HG02610 (cell line): ENCODE results near the gene DUSP22.
A peak's percentile ranks its signal among the peaks of the same experiment; 100 is the strongest.
"Not testable (repeated sequence)": the region's sequence is repeated elsewhere in the genome, so short reads cannot be mapped to it uniquely, and the experiment has no call there.

Source experiments
- ATAC-seq: cut with Tn5 transposase; IDR thresholded peaks from one replicate; pipeline ENCODE4 v1.9.1; 2021; ENCODE audit warnings: mild to moderate bottlenecking, moderate library complexity; ENCODE audit not compliant: unreplicated experiment

The DUSP22 gene

GRCh38 chr6:362231-362923 is 70.1 kb downstream of the DUSP22 start:
- ATAC-seq, result no peak

DNA sequence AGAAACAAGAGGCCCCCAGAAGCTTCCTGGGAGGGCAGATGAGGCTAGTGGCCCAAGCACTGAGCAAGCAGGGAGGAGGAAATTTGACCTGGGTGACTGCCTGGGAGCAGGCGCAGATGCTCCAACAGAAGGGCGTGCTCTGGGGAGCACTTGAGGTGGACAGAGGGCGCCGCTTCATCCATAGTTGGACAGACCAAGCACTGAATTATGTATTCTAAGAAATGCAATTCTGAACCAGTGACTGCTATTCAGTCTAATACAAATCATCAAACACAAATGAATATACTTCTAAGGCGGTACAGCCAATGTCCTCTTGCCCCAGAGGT is 70.6 kb downstream of the DUSP22 start:
- no peak for ATAC-seq

DNA sequence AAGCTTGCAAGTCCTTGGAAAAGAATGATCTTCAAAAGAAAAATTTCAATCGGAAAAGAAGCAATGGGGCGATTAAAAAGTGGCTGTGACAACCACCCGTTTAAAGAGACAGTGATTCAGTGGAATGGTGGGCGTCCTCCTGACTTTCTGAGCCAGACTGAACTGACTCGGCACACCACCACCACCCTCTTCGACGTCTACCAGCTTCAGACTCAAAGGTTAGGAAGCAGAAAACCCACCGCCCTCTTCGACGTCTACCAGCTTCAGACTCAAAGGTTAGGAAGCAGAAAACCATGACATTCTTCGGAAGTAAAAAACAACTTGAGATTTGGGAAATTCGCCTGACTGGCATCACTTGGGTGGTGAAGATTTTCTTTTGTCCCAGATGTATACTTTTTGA is 71.0 kb downstream of the DUSP22 start:
- ATAC-seq, result no peak

DNA sequence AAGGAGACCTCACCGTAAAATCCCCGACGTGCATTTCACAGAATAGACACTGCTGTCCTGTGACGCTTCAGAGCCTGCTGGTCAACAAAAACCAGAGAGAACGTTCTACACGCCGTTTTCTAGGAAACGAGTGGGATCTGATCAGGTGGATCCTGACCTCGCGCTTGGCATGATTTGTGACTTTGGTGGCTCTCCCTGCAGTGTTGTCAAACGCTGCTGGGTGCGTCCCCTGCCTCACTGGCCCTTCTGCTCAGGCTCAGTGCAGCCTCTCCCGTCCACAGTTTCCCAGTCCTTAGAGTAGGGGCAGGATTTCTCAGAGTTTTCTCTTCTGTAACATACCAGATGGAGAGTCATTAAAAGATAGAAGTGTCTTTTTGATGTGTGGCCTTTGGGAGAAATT is 71.6 kb downstream of the DUSP22 start:
- no peak for ATAC-seq

GRCh38 chr6:364609-365540 is 72.6 kb downstream of the DUSP22 start:
- peak; percentile 52 for ATAC-seq

DNA sequence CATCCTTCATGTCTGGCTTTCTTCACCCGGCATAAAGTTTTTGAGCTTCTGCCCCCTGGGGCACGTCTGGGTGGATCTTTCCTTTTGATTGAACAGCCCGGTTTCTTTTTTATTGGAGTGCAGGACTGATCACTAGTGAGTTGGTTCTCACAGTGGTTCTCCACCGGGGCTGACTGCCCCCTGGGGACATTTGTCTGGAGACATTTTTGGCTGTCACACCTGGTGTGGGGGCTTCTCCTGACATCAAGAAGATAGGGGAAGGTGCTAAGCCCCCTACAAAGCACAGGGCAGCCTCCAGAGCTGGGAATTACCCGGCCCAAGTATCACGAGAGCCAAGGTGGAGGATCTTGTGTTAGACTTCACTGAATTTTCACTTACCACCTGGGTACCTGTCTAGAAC is 73.5 kb downstream of the DUSP22 start:
- ATAC-seq, result no peak

DNA sequence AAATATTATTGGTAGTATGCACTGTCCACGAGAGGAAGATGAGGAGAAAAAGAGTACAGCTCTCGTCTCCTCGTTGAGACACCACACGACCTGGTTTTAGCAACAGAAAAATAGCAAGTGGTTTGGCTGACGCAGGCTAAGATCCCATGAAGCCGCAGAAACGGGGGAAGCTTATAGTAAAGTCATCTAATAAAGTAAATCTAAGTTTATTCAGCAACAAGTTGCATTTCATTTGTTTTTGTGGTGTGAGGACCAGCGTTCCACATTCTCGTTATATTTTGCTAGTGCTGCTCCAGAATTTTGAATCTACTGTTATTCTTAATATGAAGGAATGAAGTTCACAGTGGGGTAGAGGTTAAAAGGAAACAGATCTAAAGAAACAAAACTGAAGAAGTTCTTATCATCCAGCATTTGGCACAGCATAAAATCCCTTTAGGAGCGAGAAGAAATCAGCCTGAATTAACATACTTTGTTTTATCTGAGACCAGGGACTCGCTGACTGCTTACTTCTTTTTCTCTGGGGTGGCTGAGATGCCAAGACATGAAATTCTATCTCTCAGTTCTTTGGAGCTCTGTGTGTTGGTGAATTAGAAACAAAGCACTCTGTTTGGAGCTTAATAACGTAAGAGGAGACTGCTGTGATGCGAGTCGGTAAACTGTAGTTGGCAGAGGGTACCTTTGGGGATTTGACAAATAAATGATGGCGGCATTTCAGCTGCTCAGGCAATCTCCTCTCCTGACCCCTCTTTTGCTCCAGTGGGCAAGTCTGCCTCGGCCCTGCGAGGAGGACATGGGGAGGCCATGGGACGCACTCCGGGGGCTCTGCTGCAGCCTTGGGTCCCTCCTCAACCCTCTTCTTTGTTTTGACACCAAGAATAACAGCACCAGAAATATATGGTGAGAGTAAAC is 74.4 kb downstream of the DUSP22 start:
- ATAC-seq, result no peak

DNA sequence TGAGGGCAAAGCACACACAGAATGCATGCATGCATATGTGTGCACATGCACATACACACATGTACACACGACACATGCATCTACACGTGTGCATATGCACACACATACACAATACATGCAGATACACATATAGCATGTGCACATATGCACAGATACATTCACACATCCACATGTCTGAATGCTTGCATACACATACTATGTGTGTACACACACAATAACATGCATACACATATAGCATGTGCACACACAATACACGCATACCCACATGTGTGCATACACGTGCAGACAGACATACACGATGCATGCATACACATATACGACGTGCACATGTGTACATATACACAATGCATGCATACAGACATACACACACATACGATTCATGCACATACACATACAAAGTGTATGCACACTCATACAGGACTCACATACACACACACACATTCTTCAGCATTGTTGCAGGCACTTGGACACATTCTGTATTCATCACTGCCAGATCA is 75.1 kb downstream of the DUSP22 start:
- ATAC-seq, result no peak

- no peak for ATAC-seq
Observed at GRCh38 chr6:367891-368630, 75.8 kb downstream of the DUSP22 start.

DNA sequence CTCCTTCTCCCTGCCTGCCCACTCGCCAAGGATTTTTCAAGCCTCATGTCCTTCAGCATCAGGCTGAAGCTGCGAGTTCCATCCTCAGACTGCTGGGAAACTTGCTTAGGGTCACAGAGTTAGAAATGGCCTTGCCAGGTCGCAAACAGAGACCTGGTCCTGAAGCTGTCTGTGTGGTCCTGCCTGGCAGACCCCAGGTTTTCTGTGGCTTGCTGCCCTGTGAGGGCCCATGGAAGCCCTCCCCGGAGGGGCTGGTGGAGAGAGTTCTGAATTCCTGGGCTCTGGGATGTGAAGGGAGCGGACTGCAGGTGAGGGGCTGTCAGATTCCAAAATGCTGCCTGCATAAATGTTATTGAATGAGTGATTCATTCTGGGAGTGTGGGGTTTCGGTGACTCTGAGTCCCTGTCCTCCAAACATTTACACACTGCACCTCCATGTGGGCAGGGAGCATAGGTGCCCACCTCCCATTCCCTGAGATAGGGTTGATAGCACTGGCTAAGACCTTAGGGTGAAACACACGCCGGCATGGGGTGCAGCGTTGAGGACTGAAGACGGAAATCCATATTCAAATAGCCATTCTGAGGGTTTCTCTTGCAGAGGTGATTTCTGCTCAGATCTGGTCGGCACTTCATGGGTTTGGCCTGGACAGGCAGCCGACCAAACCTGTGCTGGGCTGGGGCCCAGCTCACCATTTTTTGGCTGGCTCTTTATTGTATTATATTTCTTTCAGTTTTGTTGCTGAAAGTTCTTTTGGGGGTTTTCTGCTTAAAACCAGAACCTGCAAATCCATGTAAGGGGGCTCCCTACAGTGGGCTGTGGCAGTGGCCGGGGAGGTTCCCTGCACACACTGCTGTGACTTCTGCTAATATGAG is 77.5 kb downstream of the DUSP22 start:
- no peak for ATAC-seq

GRCh38 chr6:370555-370954 is 78.3 kb downstream of the DUSP22 start:
- no peak for ATAC-seq

DNA sequence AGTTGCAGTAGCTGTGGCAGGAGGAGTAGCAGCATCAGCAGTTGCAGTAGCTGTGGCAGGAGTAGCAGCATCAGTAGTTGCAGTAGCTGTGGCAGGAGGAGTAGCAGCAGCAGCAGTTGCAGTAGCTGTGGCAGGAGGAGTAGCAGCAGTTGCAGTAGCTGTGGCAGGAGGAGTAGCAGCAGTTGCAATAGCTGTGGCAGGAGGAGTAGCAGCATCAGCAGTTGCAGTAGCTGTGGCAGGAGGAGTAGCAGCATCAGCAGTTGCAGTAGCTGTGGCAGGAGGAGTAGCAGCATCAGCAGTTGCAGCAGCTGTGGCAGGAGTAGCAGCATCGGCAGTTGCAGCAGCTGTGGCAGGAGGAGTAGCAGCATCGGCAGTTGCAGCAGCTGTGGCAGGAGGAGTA is 79.6 kb downstream of the DUSP22 start:
- not testable (repeated sequence) for ATAC-seq

DNA sequence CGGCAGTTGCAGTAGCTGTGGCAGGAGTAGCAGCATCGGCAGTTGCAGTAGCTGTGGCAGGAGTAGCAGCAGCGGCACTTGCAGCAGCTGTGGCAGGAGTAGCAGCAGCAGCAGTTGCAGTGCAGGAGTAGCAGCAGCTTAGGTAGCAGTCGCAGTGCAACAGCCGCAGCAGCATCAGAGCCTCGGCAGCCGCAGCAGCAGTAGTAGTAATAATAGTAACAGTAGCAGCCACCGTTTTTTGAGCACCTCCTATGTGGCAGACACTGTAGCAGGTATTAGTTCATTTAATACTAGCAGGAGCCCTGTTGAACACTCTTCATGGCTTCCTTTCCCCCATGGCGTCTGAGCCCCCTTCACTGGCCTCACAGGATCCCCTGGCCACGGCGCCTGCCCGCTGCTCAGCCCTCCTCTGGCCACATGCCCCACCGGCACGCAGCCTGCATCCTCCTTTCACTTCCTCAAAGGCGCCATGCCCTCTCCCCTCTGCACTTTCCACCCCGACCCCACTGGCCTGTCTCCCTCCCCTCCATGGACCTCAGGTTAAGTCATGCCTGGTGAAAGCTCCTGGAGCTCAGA is 80.1 kb downstream of the DUSP22 start:
- no peak for ATAC-seq

- ATAC-seq, result no peak
Observed at GRCh38 chr6:373031-373430, 80.7 kb downstream of the DUSP22 start.

DNA sequence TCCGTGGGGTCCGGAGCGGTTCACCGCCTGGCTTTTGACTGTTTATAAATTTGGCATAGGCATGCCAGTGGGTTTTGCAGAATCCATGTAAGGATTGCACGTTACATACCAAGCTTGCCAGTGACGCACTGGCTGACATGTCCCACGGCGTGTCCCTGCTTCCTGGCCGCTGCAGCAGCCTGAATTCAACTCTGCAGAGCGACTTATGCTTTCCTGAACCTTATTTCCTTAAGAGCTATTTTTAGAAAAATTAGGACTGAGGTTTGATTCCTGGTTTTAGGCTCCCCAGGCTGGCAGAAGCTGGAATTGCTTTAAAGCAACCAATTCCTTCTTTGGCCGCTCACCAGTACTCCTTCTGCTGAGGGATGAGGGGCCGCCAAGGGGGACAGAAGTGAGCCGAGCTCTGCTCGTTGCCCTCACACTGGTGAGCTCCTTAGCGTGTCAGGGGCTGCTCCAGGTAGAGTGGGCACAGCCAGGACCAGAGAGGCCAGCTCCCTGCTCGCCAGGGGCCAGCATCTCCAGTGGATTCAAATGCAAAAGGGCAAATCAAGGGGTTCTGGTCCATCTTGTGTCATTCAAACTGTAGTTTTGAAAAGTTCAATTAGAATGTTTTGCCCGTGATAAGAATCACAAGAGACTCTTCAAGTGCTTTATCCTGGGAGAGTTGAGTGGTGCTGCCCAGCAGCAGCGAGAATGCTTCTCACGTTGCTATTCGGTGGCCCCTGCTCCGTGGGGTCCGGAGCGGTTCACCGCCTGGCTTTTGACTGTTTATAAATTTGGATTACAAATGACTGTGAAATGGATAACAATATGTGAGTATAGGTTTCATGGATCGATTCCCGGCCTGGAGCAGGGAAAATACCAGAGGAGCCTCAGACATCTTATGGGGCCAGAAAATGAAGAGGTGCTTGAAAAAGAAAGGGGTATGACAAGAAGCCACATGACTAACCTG is 81.8 kb downstream of the DUSP22 start:
- ATAC-seq, result no peak

DNA sequence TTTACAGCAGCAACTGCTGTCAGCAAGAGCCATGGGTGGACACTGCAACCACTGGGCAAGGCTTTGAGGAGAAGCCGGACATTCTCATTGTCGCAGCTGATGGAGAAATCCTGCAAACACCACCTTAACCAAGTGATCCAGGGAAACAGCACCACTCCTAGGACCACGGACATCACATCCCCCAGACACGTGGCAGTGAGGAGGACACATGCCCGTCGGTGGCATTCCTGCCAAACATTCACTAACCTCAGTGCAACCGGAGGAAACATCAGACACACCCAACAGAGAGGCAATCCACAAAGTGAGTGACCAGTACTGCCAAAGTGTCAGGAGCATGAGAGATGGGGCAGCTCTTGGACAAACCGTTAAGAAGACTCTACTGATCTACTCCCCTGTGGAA is 82.7 kb downstream of the DUSP22 start:
- ATAC-seq, result no peak

DNA sequence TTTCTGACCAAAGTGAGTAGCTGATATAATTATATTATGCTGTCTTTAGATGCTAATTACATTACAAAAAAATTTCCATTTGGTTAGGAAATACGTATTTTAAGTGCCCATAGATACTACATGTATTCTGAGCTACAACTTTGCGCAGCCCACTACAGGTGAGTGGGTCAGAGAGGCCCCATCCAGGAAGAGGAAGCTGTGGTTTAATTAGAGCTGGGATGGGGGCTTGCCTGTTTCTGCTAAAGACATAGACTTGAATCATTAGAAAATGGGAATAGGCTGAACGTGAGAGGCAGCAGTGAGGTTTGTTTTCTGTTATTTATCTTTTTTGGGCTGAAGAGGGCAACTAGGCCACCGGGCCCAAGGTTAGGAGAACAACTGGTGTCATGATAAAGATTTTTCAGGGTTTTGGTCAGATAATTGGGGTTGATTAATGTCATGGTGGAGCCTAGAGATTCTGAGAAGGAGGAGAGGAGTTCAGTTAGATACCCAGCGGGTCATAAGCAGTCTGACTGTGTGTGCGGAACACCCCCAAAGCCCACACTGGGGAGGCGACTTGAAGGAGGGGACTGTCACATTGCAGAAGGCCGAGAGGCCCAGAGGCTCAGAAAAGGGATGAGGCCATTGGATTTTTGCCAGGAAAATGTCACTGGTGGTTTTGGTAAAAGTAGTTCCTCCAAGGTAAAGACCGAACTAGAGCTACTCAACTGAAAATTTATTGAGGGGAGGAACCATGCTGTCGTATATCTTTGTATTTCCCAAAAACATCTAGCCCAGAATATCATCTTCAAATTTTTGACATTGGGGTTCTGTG is 84.7 kb downstream of the DUSP22 start:
- ATAC-seq, result no peak
